GM12878 (cell line): ENCODE data around the gene VAV2.

Source experiments
- ATF3 ChIP-seq: IDR thresholded peaks from 2 replicates; pipeline ENCODE4 v1.6.1; 2011; ENCODE audit warnings: low read depth, mild to moderate bottlenecking, low read length, moderate library complexity, borderline replicate concordance; ENCODE audit errors: extremely low read depth
- CTCF ChIP-seq, 3 experiments: IDR thresholded peaks in 2 of 3; conservative IDR thresholded peaks in 1 of 3; 2 replicates each; pipeline ENCODE4 v1.5.1; 2011; ENCODE audit warnings: low read depth in 3 of 3, low read length in 3 of 3, mild to moderate bottlenecking in 3 of 3, control low read depth in 2 of 3, moderate library complexity in 2 of 3, inconsistent platforms in 1 of 3, mixed read lengths in 1 of 3; ENCODE audit not compliant: control insufficient read depth in 2 of 3, insufficient read depth in 1 of 3; ENCODE audit errors: extremely low read depth in 1 of 3
- E2F4 ChIP-seq: IDR thresholded peaks from 2 replicates; pipeline ENCODE4 v1.6.1; 2012; ENCODE audit warnings: low read depth, low read length, improper control_type of control experiment
- ETV6 ChIP-seq, 2 experiments: fragments of 450-650 bp in 1 of 2; IDR thresholded peaks in 1 of 2; conservative IDR thresholded peaks in 1 of 2; 2 replicates each; pipeline ENCODE4 v1.6.1; 2014; ENCODE audit warnings: antibody characterized with exemption in 1 of 2, borderline replicate concordance in 1 of 2, low read depth in 1 of 2, mild to moderate bottlenecking in 1 of 2, moderate library complexity in 1 of 2
- EZH2 ChIP-seq: IDR thresholded peaks from 2 replicates; pipeline ENCODE4 v1.6.1; 2012; ENCODE audit warnings: low read depth, mild to moderate bottlenecking, control low read depth, inconsistent platforms, low read length, borderline replicate concordance; ENCODE audit not compliant: control insufficient read depth
- HSF1 ChIP-seq: fragments of 150-350 bp; IDR thresholded peaks from 2 replicates; pipeline ENCODE4 v1.6.1; 2014; ENCODE audit warnings: mild to moderate bottlenecking, low read depth, low read length
- JUND ChIP-seq: IDR thresholded peaks from 2 replicates; pipeline ENCODE4 v1.6.1; 2012; ENCODE audit warnings: low read depth, mild to moderate bottlenecking, low read length, improper control_type of control experiment, moderate library complexity
- MEF2A ChIP-seq: IDR thresholded peaks from 2 replicates; pipeline ENCODE4 v1.6.1; 2011; ENCODE audit warnings: low read depth, mild to moderate bottlenecking, low read length, moderate library complexity; ENCODE audit not compliant: insufficient read depth
- PBX3 ChIP-seq: IDR thresholded peaks from 2 replicates; pipeline ENCODE4 v1.6.1; 2011; ENCODE audit warnings: mild to moderate bottlenecking, low read depth, low read length, moderate library complexity; ENCODE audit not compliant: insufficient replicate concordance
- POLR2A ChIP-seq: IDR thresholded peaks from 2 replicates; pipeline ENCODE4 v1.6.1; 2011; ENCODE audit warnings: low read depth, mild to moderate bottlenecking, low read length
- REST ChIP-seq: IDR thresholded peaks from 2 replicates; pipeline ENCODE4 v1.6.1; 2012; ENCODE audit warnings: mild to moderate bottlenecking, low read depth, low read length
- SPI1 ChIP-seq: IDR thresholded peaks from 2 replicates; pipeline ENCODE4 v1.6.1; 2011; ENCODE audit warnings: low read depth, mild to moderate bottlenecking, low read length, moderate library complexity, borderline replicate concordance; ENCODE audit not compliant: insufficient read depth

- TF ChIP-seq ETV6 (conservative IDR thresholded peaks at IDR 0.05 in 1 of 2, IDR thresholded peaks at IDR 0.05 in 1 of 2; ENCODE audit: borderline replicate concordance in 1 of 2, low read depth in 1 of 2) (no peak), CTCF (IDR thresholded peaks at IDR 0.05 in 2 of 3, conservative IDR thresholded peaks at IDR 0.05 in 1 of 3; ENCODE audit: control insufficient read depth in 2 of 3, extremely low read depth in 1 of 3, insufficient read depth in 1 of 3, low read depth in 3 of 3, low read length in 3 of 3) (no peak), JUND (no peak), ATF3 (no peak), HSF1 (no peak), POLR2A (no peak), PBX3 (no peak), MEF2A (no peak), E2F4 (no peak), REST (no peak), EZH2 (no peak), SPI1 (no peak)
These were observed 192.4 kb downstream of the VAV2 start for GRCh38 chr9:133799716-133800115.
